Endothelial cell of hepatic sinusoid (primary cell): ENCODE measurements around the gene ACP1.

Experiments
- in situ Hi-C: cut with HindIII; loops from 2 replicates; pipeline ENCODE4 v1.10.0; 2017; ENCODE audit warnings: low sequenced_read_pairs

Gene ACP1

GRCh38 chr2:264493-265468 lies at the start of gene ACP1:
ACP1 (plus strand) TSS chr2:264947; CDS start chr2:264965, 18 bp downstream.
- in situ Hi-C loops, result no loop called here

- in situ Hi-C loops, result no loop called here
Observed at GRCh38 chr2:216068-216467, 48.7 kb upstream of the ACP1 start.

- in situ Hi-C loops, result no loop called here
Observed at GRCh38 chr2:223451-223850, 41.3 kb upstream of the ACP1 start.

GRCh38 chr2:223971-224760 lies 40.6 kb upstream of the ACP1 start:
- in situ Hi-C loops, result no loop called here

- in situ Hi-C loops, result no loop called here
Observed at GRCh38 chr2:228115-228514, 36.6 kb upstream of the ACP1 start.

- in situ Hi-C loops, result no loop called here
Observed at GRCh38 chr2:228518-229278, 36.0 kb upstream of the ACP1 start.

GRCh38 chr2:231521-232185 lies 33.1 kb upstream of the ACP1 start:
- in situ Hi-C loops, result no loop called here

GRCh38 chr2:233030-233429 lies 31.7 kb upstream of the ACP1 start:
- in situ Hi-C loops, result no loop called here

- in situ Hi-C loops, result no loop called here
Observed at GRCh38 chr2:234421-234820, 30.3 kb upstream of the ACP1 start.

- in situ Hi-C loops, result no loop called here
Observed at GRCh38 chr2:236993-237539, 27.7 kb upstream of the ACP1 start.

GRCh38 chr2:237878-238277 lies 26.9 kb upstream of the ACP1 start:
- in situ Hi-C loops, result no loop called here

- in situ Hi-C loops, result no loop called here
Observed at GRCh38 chr2:238431-238830, 26.3 kb upstream of the ACP1 start.

- in situ Hi-C loops, result no loop called here
Observed at GRCh38 chr2:238869-239268, 25.9 kb upstream of the ACP1 start.

GRCh38 chr2:244547-244946 lies 20.2 kb upstream of the ACP1 start:
- in situ Hi-C loops, result no loop called here

GRCh38 chr2:246489-247144 lies 18.1 kb upstream of the ACP1 start:
- in situ Hi-C loops, result no loop called here

- in situ Hi-C loops, result no loop called here
Observed at GRCh38 chr2:248724-249123, 16.0 kb upstream of the ACP1 start.

GRCh38 chr2:249538-250042 lies 15.2 kb upstream of the ACP1 start:
- in situ Hi-C loops, result no loop called here

GRCh38 chr2:252001-252602 lies 12.6 kb upstream of the ACP1 start:
- in situ Hi-C loops, result no loop called here

GRCh38 chr2:253202-253638 lies 11.5 kb upstream of the ACP1 start:
- in situ Hi-C loops, result no loop called here
